GM19023 (cell line): ENCODE data around the gene SDK1.

Experiments
- ATAC-seq: cut with Tn5 transposase; IDR thresholded peaks from one replicate; pipeline ENCODE4 v1.9.1; 2021; ENCODE audit warnings: mild to moderate bottlenecking, moderate library complexity; ENCODE audit not compliant: unreplicated experiment

SDK1 gene

GRCh38 chr7:4110438-4110837 lies 809.4 kb downstream of the SDK1 start:
- ATAC-seq: no peak

DNA sequence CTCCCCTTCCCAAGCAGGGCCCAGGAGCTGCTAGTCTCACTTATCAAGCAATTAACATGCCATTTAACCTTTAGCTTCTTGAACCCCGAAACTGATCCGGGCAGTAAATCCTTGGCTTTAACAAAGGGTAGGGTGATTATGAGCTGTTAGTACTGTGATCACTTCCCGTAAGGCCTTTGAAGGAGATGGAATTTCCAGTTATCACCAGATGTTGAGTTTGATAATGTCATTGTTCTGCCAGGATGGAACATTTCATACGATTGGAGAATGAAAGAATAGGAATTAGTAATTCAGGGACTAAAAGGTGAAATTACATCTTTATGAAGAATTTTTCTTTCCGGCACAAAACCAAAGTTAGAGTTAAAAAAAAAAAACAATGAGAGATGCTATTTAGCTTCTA lies 810.1 kb downstream of the SDK1 start:
- ATAC-seq: no peak

- ATAC-seq: no peak
These were observed 812.2 kb downstream of the SDK1 start for GRCh38 chr7:4113271-4113670.

- ATAC-seq: no peak
These were observed 812.9 kb downstream of the SDK1 start for GRCh38 chr7:4113976-4114375.

DNA sequence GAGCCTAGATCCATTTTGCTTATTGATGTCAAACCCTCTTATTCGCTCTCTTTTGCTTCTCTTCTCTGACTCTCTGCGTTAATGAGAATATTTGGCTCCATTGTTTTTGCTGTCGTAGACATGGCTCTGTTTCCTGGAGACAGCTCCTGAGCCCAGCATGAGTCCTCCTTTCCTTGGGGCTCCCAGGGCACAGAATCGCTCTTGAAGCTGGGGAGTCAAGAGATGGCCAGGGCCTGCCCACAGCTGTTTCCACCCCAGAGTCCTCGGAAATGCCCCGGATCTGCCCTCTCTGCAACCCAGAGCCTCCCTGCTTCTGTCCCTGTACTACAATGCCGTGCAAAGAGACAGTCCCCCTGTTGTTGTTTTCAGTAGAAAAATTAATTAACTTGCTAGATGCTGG lies 814.4 kb downstream of the SDK1 start:
- no peak for ATAC-seq

DNA sequence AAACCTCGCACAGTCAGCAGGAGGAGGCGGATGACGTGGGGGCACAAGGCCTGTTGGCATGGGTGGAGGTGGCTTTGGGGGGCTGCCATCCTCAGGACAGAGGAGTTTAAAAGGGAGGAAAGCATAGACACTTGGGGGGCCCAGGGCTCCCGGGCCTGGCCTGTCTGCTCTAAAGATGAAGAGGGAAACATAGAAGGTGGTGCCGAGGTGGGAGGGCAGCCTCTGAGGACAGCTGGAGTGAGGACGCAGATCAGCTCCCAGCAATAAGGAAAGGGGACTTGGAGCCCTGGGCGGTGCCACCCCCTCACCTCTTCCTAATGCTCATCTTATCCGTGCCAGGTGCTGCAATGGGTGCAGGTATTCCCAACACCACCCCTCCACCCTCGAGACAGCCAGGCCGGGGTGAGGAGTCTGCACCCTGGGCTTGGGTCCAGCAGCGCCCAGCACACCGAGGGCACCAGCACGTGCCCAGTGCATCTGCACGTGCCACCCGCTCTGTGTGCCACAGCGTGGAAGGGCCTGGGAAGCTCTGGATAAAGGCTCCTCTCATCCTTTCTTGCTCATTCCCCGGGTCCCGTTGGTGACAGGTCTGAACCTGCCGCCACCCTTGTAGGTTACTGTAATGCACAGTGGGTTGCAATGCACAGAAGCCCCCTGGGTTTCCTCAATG lies 815.0 kb downstream of the SDK1 start:
- ATAC-seq: no peak

DNA sequence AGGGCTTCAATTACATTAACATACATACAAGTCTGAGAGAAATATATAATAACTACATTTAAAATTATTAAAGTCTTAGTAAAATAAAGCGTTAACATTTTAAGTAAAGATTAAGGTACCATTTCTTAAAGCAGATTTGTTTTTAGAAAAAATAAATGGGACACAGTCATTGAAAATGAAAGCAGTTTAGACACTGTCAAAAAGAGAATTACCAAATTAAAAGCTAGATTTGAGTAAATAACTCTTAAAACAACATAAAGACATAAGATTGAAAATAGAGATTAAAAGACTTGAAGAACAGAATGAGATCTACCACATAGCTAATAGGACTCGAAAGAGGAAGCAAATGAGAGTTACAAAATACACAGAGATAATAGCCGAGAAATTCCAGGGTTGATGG lies 818.8 kb downstream of the SDK1 start:
- no peak for ATAC-seq

DNA sequence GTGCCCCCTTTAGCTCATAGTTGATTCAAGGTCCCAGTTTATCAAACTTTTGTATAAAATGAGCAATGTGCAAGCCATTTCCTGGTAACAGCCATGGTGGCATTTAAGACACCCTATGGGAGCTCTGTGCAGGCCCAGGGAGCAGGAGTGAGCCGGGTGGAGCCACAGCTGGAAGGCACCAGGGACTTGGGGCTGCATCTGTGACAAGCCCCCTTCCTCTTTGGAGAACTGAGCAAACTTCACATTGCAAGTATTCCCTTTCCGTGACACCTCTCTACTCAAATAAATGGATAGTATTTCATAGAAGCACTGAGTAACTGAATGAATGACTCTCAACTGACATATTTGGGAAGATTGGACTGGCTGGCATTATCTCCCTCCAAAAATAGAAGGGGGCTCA lies 822.3 kb downstream of the SDK1 start:
- no peak for ATAC-seq

GRCh38 chr7:4123823-4124222 lies 822.8 kb downstream of the SDK1 start:
- no peak for ATAC-seq

- ATAC-seq: no peak
These were observed 823.8 kb downstream of the SDK1 start for GRCh38 chr7:4124556-4125477.

DNA sequence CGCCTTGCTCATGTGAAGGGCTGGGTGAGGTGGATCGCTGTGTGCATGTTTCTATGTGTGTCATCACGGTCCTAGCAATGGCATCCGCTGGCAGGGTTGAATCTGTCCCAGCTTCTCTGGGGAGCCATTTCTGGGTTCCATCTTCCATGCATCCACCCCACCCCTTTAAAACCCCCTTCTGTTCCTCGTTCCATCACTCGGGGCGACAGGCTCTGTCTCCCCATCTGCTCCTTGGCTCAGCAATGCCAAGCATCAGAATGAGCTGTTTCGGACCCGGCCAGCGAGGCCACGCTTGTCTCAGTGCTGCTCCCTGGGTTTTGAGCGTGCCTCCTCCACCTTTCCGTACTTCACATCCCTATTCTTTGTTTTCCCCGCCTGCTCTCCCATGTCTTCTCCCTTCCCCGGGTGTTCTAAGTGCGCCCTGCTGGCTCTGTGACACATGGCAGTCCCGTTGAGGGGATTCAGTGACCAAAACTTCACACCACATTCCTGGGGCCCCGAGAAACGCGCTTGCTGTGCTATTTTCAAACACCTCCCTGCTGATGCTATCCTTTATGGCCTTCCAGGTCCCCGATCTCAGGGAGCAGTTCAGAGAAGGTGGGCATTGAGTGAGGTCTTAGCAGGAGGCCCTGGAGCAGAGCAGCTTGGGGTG lies 827.0 kb downstream of the SDK1 start:
- ATAC-seq: no peak

- no peak for ATAC-seq
These were observed 828.5 kb downstream of the SDK1 start for GRCh38 chr7:4129481-4130122.

GRCh38 chr7:4131063-4131462 lies 830.0 kb downstream of the SDK1 start:
- ATAC-seq: no peak

- ATAC-seq: no peak
These were observed 831.2 kb downstream of the SDK1 start for GRCh38 chr7:4132221-4132620.

GRCh38 chr7:4133491-4134044 lies 832.5 kb downstream of the SDK1 start:
- ATAC-seq: no peak

DNA sequence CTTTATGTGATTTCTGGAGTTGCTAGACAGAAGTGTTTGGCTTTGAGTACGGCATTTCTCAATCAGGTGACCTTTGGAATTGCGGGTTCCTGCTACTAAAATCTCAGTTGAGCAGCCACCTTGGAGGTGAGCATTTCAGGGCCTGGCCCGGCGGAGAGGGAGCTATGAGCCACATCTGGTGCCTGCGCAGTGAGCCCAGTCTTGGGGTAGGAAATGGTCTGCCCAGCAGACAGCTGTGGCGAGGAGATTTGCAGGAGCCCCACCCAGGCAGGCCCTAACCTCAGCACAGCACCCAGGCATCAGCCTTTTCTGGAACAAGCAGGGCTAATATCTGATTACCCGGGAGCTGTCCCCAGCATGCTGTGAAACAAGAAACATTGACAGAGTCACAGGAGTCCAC lies 833.2 kb downstream of the SDK1 start:
- ATAC-seq: no peak

- ATAC-seq: no peak
These were observed 833.6 kb downstream of the SDK1 start for GRCh38 chr7:4134631-4135030.

DNA sequence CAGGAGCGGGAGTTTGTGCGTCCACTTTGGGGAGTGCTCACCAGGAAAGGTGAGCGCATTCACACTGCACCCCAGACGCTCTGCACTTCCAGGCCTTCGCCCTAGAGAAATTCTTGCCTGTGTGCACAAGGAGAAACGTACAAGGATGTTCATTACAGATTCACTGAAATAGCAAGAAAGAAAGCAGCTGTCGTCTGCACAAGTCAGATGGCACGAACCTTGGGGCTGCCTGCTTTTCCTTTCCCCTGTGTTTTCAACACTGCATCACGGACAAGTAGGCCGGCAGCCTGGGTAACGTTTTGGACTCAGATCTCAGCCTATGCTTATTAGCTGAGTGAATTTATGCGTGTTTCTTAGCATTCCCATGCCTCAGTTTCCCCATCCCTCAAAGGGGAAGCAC lies 834.2 kb downstream of the SDK1 start:
- ATAC-seq: no peak

DNA sequence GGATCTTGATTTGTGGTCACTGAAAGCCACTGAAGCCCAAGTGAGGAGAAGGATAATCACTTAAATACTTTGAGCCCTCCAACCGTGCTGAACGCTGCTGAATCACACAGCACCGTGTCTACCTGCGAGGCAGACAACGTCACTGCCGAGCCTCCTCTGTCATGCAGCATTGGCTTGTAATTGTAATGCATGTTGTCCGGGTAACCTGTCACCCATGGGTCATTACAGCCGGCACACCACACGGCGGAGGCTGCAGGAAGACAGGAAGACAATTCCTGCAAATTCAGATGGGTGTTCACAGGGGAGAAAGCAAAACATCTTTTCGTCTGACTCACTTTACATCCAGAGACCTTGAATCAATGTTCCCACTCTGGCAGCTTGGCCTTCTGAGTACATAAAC lies 835.0 kb downstream of the SDK1 start:
- ATAC-seq: no peak

DNA sequence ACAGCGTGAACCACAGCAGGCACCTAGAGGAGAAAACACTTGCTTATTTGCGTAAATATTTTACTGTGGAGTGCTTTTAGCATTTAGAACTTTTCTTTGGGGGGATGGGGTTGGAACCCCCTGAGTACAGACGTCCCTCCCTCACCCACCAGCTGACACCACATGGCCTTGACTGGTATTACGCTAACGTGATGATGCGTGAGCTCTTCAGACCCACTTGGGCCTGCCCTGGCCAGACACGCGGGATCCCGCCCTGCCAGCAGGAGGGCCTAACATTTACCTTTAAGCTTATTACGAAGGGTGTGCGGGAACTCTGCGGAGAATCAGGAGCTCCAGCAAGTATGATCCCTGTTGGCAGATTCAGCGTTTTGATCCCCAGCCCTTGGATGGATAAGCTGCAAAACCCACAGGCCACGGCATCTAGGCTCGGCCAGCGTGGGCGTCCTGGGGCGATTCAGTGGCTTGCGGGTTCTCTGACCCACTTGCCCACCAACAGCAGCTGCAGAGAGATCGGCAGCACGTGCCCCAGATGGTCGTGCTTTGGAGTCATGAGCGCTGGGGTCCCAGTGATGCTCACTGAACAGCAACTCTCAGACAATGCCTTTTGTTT lies 835.6 kb downstream of the SDK1 start:
- no peak for ATAC-seq

DNA sequence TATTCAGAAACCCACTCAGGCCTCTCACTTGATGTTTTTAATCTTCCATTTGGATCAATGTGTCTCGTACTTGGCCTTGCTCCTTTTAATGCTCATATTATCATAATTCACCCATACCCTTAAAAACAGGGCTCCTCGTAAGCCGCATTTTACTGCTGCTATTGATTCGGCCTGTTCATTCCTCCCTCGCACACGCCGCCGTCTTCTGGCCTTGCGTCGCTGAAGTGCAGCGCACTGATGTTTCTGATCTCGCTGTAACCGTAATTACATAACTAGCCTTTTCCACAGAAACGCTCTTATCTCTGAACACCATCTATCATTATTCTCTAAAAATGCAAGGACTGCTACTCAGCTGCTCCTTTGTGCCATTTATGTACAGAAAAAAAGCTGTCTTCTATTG lies 836.5 kb downstream of the SDK1 start:
- no peak for ATAC-seq
